ENCODE results near the gene OLIG1. TPM values are rescaled to one million over a fixed set of nuclear protein-coding genes. Genes with fewer than 3 reads are reported as not detected.

Gene OLIG1
- total RNA-seq, 1 donor from 2014 or later, result 9.4 TPM

- DNase-seq, result no peak
Measured at GRCh38 chr21:33031152-33031911, 38.6 kb upstream of the OLIG1 start.

DNA sequence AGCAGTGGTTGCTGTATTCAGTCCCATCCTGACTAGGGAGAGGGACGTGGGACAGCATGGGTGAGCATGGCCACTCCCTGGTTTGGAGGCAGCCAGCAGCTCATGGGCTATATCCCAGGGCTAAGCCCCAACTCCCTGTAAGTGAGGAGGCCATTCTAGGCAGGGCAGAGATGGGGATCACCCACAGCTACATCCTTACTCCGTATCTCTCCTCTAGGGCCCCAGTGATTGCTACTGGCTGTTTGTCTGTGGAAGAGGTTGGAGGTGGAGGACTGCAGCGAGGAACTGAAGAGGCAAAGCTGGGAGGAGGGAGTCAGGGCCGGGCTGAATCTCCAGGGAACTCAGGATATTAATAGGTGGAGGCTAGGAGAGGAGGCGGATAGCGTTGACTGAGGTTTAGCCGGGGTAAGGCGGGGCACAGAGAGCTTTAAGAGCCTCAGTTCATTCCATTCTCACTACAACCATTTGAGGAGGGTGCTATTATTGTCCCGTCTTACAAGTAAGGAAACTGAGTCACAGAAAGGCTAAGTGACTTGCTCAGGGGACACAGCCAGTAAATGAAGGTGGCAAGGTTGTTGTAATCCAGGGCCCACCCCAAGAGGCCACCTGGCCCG, 37.4 kb upstream of the OLIG1 start:
- no peak for DNase-seq

DNA sequence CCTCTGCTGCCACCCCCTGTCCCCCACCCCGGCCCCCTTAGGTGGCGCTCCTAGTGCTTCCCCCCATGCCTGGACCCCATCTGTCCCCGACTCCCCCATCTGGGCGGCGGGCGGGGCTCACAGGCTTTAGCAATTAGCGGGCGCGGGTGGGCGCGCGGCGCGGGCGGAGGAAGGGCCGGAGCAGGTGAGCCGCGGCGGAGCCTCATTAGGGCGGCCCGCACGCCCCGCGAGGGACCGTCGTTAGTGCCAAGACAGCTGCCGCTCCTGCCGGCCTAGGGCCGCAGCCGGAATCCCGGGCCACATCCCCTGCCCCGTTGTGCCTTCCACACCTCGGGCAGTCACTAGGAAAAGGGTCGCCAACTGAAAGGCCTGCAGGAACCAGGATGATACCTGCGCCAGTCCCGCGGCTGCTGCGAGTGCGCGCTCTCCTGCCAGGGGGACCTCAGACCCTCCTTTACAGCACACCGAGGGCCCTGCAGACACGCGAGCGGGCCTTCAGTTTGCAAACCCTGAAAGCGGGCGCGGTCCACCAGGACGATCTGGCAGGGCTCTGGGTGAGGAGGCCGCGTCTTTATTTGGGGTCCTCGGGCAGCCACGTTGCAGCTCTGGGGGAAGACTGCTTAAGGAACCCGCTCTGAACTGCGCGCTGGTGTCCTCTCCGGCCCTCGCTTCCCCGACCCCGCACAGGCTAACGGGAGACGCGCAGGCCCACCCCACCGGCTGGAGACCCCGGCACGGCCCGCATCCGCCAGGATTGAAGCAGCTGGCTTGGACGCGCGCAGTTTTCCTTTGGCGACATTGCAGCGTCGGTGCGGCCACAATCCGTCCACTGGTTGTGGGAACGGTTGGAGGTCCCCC, 36.6 kb upstream of the OLIG1 start:
- DNase-seq, result no peak

- no peak for DNase-seq
Measured at GRCh38 chr21:33033961-33034413, 36.0 kb upstream of the OLIG1 start.

GRCh38 chr21:33035147-33035546, 34.8 kb upstream of the OLIG1 start:
- no peak for DNase-seq

GRCh38 chr21:33036430-33037162, 33.3 kb upstream of the OLIG1 start:
- DNase-seq, result no peak

GRCh38 chr21:33037501-33037900, 32.4 kb upstream of the OLIG1 start:
- DNase-seq, result no peak

GRCh38 chr21:33039536-33039935, 30.4 kb upstream of the OLIG1 start:
- DNase-seq, result peak; percentile 79

DNA sequence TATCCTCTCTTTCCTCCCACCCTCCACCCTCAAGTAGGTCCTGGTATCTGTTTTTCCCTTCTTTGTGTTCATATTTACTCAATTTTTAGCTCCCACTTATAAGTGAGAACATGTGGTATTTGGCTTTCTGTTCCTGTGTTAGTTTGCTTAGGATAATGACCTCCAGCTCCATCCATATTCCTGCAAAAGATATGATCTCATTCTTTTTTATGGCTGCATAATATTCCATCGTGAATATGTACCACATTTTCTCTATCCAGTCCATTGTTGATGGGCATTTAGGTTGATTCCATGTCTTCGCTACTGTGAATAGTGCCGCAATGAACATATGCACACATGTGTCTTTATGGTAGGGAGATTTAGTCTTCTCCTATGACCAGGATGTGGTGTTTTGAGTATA, 29.7 kb upstream of the OLIG1 start:
- no peak for DNase-seq

- DNase-seq, result no peak
Measured at GRCh38 chr21:33041981-33042380, 28.0 kb upstream of the OLIG1 start.

DNA sequence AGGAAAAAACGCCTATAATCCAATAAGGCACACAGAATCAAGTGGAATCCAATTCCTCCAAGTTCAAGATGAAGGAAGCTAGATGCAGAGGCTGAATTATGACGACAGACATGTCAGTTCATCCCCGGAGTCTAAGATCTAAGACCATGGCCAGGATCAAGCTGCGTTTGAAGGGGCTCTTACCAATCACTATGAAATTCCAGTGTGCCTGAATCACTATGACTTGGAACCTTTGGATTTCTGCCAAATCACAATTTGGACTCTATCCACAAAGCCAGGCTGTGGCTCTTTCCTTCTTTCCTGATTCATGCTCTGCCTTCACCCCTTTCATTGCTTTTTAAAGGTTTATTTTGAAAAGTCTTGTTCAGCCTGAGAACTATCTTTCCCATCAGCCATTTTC, 27.1 kb upstream of the OLIG1 start:
- no peak for DNase-seq

DNA sequence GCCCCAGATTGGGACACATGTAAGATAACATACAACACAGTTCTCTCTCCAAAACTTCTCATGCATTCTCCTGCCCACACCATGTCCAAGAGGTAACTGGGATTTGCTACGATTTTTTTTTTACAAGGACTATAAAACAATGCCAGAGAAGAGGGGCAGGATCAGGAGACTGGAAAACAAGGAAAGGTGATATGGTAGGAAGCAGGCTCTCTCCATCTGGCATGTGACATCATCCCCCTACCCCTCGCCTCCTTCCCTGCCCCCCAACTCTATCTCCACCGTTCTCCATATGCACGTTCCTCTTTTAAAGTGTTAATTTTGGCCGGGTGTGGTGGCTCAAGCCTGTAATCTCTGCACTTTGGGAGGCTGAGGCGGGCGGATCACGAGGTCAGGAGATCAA, 23.5 kb upstream of the OLIG1 start:
- no peak for DNase-seq

- DNase-seq, result no peak
Measured at GRCh38 chr21:33047231-33047630, 22.7 kb upstream of the OLIG1 start.

- DNase-seq, result no peak
Measured at GRCh38 chr21:33051925-33052324, 18.0 kb upstream of the OLIG1 start.

GRCh38 chr21:33053951-33054350, 16.0 kb upstream of the OLIG1 start:
- DNase-seq, result no peak

DNA sequence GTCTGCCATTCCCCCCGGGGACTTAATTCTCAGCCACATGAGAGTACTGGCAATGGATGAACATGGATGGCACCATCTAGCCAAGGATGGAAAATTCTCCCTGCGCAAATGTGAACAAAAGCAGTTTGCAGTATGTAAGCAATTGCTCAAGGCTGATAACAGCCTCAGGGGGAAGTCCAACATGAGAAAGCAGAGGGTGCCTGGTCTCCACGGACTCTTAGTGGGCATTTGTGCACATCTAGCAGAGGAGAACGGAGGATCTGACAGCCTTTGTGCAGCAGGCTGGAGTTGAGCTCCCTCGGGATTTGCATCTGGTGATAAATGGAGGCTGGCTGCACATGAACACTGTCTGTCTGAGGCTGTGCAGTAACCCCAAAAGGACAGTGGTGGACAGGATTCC, 13.9 kb upstream of the OLIG1 start:
- DNase-seq, result no peak

DNA sequence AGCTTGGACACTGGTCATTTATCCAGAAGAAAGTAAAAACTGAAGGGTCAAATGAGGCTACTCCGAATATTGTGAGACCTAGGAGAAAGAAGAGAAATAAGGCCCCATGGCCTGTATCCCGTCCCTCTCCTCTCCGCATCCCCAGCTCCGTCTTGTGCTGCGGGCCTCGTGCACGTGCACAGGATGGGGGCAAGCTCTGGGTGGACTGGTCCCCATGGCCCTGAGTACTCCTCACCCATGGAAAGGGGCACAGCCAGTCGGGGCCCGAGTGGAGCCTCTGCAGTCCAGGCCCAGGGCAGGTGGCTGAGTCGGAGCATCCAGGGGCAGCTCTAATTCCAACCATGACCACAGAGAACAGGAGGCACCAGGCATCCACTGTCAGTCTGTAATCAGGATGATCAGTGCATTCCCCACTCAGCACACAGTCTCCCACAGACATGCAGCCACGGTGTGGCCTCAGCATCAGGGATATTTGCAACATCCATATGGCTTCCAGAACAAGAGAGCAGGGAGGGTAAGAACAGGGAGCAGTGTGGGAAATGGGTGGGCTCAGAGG, 12.5 kb upstream of the OLIG1 start:
- DNase-seq, result no peak

DNA sequence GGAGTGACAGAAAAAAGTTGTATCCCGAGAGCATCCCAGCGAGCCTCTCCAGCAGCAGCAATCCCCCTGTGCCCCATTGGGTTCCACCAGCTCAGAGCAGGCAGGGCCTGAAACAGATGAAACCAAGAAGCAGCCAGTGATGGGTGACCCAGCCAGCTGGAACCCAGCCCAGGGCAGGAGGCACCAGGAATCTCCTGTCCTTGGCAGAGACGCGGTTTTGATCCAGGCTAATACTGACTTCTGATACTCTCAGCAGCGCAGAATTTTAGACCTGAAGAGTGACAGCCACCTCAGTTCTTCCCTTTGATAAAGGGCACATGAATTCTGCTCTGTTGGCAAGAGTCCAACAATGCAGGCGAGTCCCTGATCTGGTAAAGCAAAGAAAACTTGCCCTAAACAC, 11.4 kb upstream of the OLIG1 start:
- DNase-seq, result peak; percentile 18

DNA sequence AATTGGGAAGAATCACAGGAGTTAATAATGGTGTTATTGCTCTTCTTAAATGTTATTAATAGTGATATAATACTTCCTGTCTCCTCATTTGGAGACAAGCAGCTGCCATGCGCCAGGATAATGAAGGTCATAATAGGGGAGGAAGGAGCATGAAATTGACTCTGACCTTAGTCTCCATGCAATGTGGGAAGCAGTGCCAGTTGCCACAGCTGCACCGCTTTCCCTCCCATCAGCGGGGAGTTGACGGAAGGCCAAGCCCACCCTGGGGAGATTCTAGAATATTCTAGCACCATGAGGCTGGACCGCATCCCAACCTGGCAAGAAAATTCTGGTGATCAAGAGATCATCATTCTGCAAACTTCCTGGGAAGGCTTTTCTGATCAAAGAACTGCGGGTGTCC, 11.0 kb upstream of the OLIG1 start:
- DNase-seq, result no peak

DNA sequence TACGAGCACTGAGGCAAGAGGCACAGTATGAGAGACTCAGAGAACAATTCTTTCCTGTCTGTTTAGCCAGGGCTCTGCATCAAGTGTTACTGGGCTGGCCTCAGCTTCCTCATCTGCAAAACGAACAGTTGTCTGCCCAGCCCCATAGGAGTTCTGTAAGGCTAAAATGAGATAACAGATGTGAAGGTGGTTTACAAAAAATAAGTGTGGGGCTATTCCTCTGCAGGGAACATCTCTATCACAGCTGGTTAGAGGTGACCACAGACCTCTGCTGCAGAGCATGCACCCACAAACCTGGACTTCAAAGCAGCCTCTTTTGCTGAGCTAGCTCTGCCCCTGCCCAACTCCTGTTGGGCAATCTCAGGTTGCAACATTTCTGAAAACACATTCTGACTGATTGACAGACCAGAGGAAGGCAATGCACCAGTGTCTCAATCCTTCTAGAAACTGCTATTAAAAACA, 10.5 kb upstream of the OLIG1 start:
- no peak for DNase-seq

DNA sequence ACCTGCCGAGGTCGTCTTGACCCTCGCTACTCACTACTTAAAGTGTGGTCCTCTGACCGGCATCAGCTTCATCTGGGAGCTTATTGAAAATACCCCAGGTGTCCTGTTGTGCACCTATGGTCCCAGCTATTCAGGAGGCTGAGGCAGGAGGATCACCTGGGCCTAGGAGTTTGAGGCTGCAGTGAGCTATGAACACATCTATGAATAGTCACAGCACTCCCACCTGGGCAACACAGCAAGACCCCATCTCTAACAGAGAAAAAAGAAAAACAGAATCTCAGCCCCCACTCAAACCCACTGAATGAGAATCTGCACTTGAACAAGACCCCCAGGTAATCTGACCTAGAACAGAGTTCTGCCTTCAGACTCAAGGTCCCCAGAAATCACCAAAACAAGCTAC, 8.7 kb upstream of the OLIG1 start:
- no peak for DNase-seq

GRCh38 chr21:33063375-33063883, 6.5 kb upstream of the OLIG1 start:
- DNase-seq, result no peak

Measured in occipital lobe (tissue), 2 donors.